HL-60/S4 treated with retinoic acid at 250 ng/mL for 4 days and 3 days (cell line): ENCODE data around the gene POU6F2.
"Not testable (repeated sequence)": the region's sequence is repeated elsewhere in the genome, so short reads cannot be mapped to it uniquely, and the experiment has no call there.

ENCODE experiments used
- in situ Hi-C: fragments of 300-500 bp; cut with MboI; formaldehyde crosslinking; loops from 2 replicates; pipeline ENCODE4 v1.7.0; 2022; ENCODE audit warnings: low sequenced_read_pairs

The POU6F2 gene

GRCh38 chr7:38977685-38978084 is at the start of gene POU6F2:
Gene POU6F2, plus strand, starts transcription at chr7:38977909. Its CDS starts 45 bp downstream, at chr7:38977954.
- in situ Hi-C loops, result no loop called here

- in situ Hi-C loops, result no loop called here
These were observed 49.2 kb upstream of the POU6F2 start for GRCh38 chr7:38928506-38928905.

GRCh38 chr7:38929460-38930171 is 48.1 kb upstream of the POU6F2 start:
- in situ Hi-C loops, result no loop called here

GRCh38 chr7:38932509-38933168 is 45.1 kb upstream of the POU6F2 start:
- in situ Hi-C loops, result no loop called here

- in situ Hi-C loops, result no loop called here
These were observed 43.7 kb upstream of the POU6F2 start for GRCh38 chr7:38934051-38934450.

- in situ Hi-C loops, result no loop called here
These were observed 43.2 kb upstream of the POU6F2 start for GRCh38 chr7:38934536-38934935.

GRCh38 chr7:38936641-38937040 is 41.1 kb upstream of the POU6F2 start:
- in situ Hi-C loops, result no loop called here

GRCh38 chr7:38938001-38938485 is 39.7 kb upstream of the POU6F2 start:
- in situ Hi-C loops, result no loop called here

- in situ Hi-C loops, result no loop called here
These were observed 39.1 kb upstream of the POU6F2 start for GRCh38 chr7:38938589-38938988.

- in situ Hi-C loops, result no loop called here
These were observed 36.9 kb upstream of the POU6F2 start for GRCh38 chr7:38940774-38941173.

- in situ Hi-C loops, result no loop called here
These were observed 35.2 kb upstream of the POU6F2 start for GRCh38 chr7:38942431-38943051.

- in situ Hi-C loops, result not testable (repeated sequence)
These were observed 30.2 kb upstream of the POU6F2 start for GRCh38 chr7:38947541-38947940.

GRCh38 chr7:38950309-38950708 is 27.4 kb upstream of the POU6F2 start:
- in situ Hi-C loops, result no loop called here

GRCh38 chr7:38951213-38951612 is 26.5 kb upstream of the POU6F2 start:
- in situ Hi-C loops, result no loop called here

- in situ Hi-C loops, result no loop called here
These were observed 24.5 kb upstream of the POU6F2 start for GRCh38 chr7:38953227-38953626.

GRCh38 chr7:38953971-38954370 is 23.7 kb upstream of the POU6F2 start:
- in situ Hi-C loops, result no loop called here

GRCh38 chr7:38955892-38956291 is 21.8 kb upstream of the POU6F2 start:
- in situ Hi-C loops, result no loop called here

- in situ Hi-C loops, result no loop called here
These were observed 15.7 kb upstream of the POU6F2 start for GRCh38 chr7:38962028-38962427.

- in situ Hi-C loops, result no loop called here
These were observed 12.8 kb upstream of the POU6F2 start for GRCh38 chr7:38964921-38965320.

GRCh38 chr7:38973760-38974159 is 3.9 kb upstream of the POU6F2 start:
- in situ Hi-C loops, result no loop called here

- in situ Hi-C loops, result no loop called here
These were observed 1.7 kb upstream of the POU6F2 start for GRCh38 chr7:38975944-38976392.

GRCh38 chr7:38978491-38978890 is 782 bp downstream of the POU6F2 start:
- in situ Hi-C loops, result no loop called here
